C4-2B (cell line): ENCODE measurements around the gene LTBR.

Experiments
- H3K27ac ChIP-seq: fragments of 450-650 bp; 2 replicates; pipeline ENCODE4 v1.5.1; 2017
- CTCF ChIP-seq: fragments of 450-650 bp; conservative IDR thresholded peaks from 2 replicates; pipeline ENCODE4 v1.5.1; 2017; ENCODE audit warnings: mild to moderate bottlenecking
- ZFX ChIP-seq: fragments of 450-650 bp; IDR thresholded peaks from 2 replicates; pipeline ENCODE4 v1.6.1; 2017

The LTBR gene

GRCh38 chr12:6384499-6385436 lies 806 bp downstream of the LTBR start:
- peak overlapping the region; percentile 99 for H3K27ac ChIP-seq
- TF ChIP-seq CTCF, result no peak
- TF ChIP-seq ZFX, result no peak

GRCh38 chr12:6386038-6386437 lies 2.1 kb downstream of the LTBR start:
- peak overlapping the region; percentile 99 for H3K27ac ChIP-seq
- TF ChIP-seq CTCF (no peak), ZFX (no peak)

- no peak for TF ChIP-seq CTCF
- H3K27ac ChIP-seq, result no peak overlapping the region
Observed at GRCh38 chr12:6386491-6386890, 2.5 kb downstream of the LTBR start.

GRCh38 chr12:6387541-6387940 lies 3.6 kb downstream of the LTBR start:
- no peak overlapping the region for H3K27ac ChIP-seq
- TF ChIP-seq CTCF (no peak), ZFX (no peak)

GRCh38 chr12:6390084-6390799 lies 6.3 kb downstream of the LTBR start:
- H3K27ac ChIP-seq, result no peak overlapping the region
- TF ChIP-seq CTCF (no peak), ZFX (no peak)

GRCh38 chr12:6391013-6391412 lies 7.1 kb downstream of the LTBR start:
- H3K27ac ChIP-seq, result no peak overlapping the region
- TF ChIP-seq ZFX, result no peak

GRCh38 chr12:6392504-6392903 lies 8.5 kb downstream of the LTBR start:
- peak overlapping the region; percentile 38; the same call in 1 of the 2 replicates for H3K27ac ChIP-seq
- no peak for TF ChIP-seq CTCF
